Measurements from ENCODE around the gene FARS2.

- no peak for TF ChIP-seq CTCF (CRISPR knock-in tag; IDR thresholded peaks at IDR 0.05)
- TF ChIP-seq CCDC6 (CRISPR knock-in tag; IDR thresholded peaks at IDR 0.05), result no peak
Measured at GRCh38 chr6:5471637-5472398, 210.5 kb downstream of the FARS2 start.

Data from HepG2 (cell line).